GM12891 (cell line): ENCODE measurements around the gene PRKAR1B.

Experiments used
- PAX5 ChIP-seq: IDR thresholded peaks from 2 replicates; pipeline ENCODE4 v1.6.1; 2011; ENCODE audit warnings: low read length, moderate library complexity, mild to moderate bottlenecking; ENCODE audit not compliant: insufficient read depth, severe bottlenecking
- POLR2A ChIP-seq: IDR thresholded peaks from 2 replicates; pipeline ENCODE4 v1.6.1; 2011; ENCODE audit warnings: low read depth, low read length, control low read depth
- POLR2AphosphoS5 ChIP-seq: IDR thresholded peaks from 2 replicates; pipeline ENCODE4 v1.6.1; 2011; ENCODE audit warnings: low read depth, low read length, control low read depth
- POU2F2 ChIP-seq: IDR thresholded peaks from 2 replicates; pipeline ENCODE4 v1.6.1; 2011; ENCODE audit warnings: low read depth, mild to moderate bottlenecking, control low read depth, low read length, moderate library complexity
- SPI1 ChIP-seq: IDR thresholded peaks from 2 replicates; pipeline ENCODE4 v1.6.1; 2011; ENCODE audit warnings: low read depth, low read length, control low read depth
- TAF1 ChIP-seq: IDR thresholded peaks from 2 replicates; pipeline ENCODE4 v1.6.1; 2011; ENCODE audit warnings: low read depth, low read length, control low read depth

DNA sequence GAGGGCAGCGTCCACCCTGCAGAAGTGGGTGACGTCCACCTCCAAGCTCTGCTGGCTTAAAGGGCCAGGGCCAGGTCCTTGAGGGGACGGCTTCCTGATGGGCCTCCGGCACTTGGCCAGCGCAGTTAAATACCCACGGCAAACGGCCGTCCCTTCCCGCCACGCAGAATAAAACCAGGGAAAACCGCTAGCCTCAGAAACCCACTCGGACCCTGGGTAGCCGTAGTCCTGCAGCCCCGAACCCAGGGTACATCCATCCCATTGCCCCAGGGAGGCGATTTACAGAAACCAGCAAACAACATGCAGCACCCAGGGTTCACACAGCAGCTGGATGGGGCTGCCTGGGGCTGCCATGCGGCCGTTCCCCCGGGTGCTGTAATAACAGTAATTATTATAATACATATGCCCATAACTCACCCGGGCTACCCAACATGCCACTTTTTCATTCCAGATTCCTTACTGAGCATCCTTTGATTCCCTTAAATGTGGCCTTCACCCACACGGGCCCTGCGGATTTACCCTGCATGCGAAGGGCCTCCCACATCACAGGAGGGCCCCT, 126.0 kb downstream of the PRKAR1B start:
- TF ChIP-seq POLR2A (no peak), POLR2AphosphoS5 (no peak), TAF1 (no peak), SPI1 (no peak), POU2F2 (no peak), PAX5 (no peak)
